ENCODE measurements around the gene IGF1R.
A peak's percentile ranks its signal among the peaks of the same experiment; 100 is the strongest.

The IGF1R gene

GRCh38 chr15:98838387-98839259 lies 190.3 kb downstream of the IGF1R start:
- DNase-seq: no peak

- no peak for DNase-seq
These were observed 191.7 kb downstream of the IGF1R start for GRCh38 chr15:98840053-98840452.

GRCh38 chr15:98841419-98841970 lies 193.2 kb downstream of the IGF1R start:
- DNase-seq: no peak

- no peak for DNase-seq
These were observed 194.0 kb downstream of the IGF1R start for GRCh38 chr15:98842192-98842972.

- DNase-seq: no peak
These were observed 194.6 kb downstream of the IGF1R start for GRCh38 chr15:98842973-98843285.

GRCh38 chr15:98843844-98844243 lies 195.5 kb downstream of the IGF1R start:
- no peak for DNase-seq

- no peak for DNase-seq
These were observed 195.9 kb downstream of the IGF1R start for GRCh38 chr15:98844261-98844660.

- DNase-seq: no peak
These were observed 197.0 kb downstream of the IGF1R start for GRCh38 chr15:98845138-98845884.

GRCh38 chr15:98850961-98851572 lies 202.7 kb downstream of the IGF1R start:
- DNase-seq: peak; percentile 71

GRCh38 chr15:98853161-98853560 lies 204.8 kb downstream of the IGF1R start:
- DNase-seq: peak; percentile 80

GRCh38 chr15:98853617-98854420 lies 205.5 kb downstream of the IGF1R start:
- DNase-seq: no peak

- no peak for DNase-seq
These were observed 206.2 kb downstream of the IGF1R start for GRCh38 chr15:98854496-98854895.

GRCh38 chr15:98855067-98855814 lies 206.9 kb downstream of the IGF1R start:
- DNase-seq: no peak

- no peak for DNase-seq
These were observed 207.6 kb downstream of the IGF1R start for GRCh38 chr15:98855815-98856531.

- no peak for DNase-seq
These were observed 208.2 kb downstream of the IGF1R start for GRCh38 chr15:98856532-98856907.

GRCh38 chr15:98858610-98859023 lies 210.3 kb downstream of the IGF1R start:
- DNase-seq: no peak

- DNase-seq: no peak
These were observed 210.8 kb downstream of the IGF1R start for GRCh38 chr15:98859149-98859548.

- no peak for DNase-seq
These were observed 212.1 kb downstream of the IGF1R start for GRCh38 chr15:98860281-98861041.

GRCh38 chr15:98861188-98861587 lies 212.8 kb downstream of the IGF1R start:
- no peak for DNase-seq

GRCh38 chr15:98863983-98864382 lies 215.6 kb downstream of the IGF1R start:
- DNase-seq: no peak
